Prostate gland (tissue), 2 donors: ENCODE measurements around the gene SOST.

Experiments used
- POLR2A ChIP-seq: fragments of 450-650 bp; IDR thresholded peaks from one replicate; pipeline ENCODE4 v1.6.1; 2016; ENCODE audit warnings: antibody characterized with exemption, mild to moderate bottlenecking
- POLR2AphosphoS5 ChIP-seq: sonication (generic); formaldehyde crosslinking; IDR thresholded peaks from one replicate; pipeline ENCODE4 v1.6.1; 2017; ENCODE audit warnings: antibody characterized with exemption
- TF ChIP-seq, protein P1 (sequence below), 4 experiments: fragments of 200-600 bp in 2 of 4; fragments of 450-650 bp in 2 of 4; sonication (generic) in 2 of 4; IDR thresholded peaks; 1 replicate in 3 of 4; 2 replicates in 1 of 4; pipeline ENCODE4 v1.5.1; 2016 to 2019; ENCODE audit warnings: antibody characterized with exemption in 4 of 4, mild to moderate bottlenecking in 2 of 4, moderate library complexity in 2 of 4

DNA sequence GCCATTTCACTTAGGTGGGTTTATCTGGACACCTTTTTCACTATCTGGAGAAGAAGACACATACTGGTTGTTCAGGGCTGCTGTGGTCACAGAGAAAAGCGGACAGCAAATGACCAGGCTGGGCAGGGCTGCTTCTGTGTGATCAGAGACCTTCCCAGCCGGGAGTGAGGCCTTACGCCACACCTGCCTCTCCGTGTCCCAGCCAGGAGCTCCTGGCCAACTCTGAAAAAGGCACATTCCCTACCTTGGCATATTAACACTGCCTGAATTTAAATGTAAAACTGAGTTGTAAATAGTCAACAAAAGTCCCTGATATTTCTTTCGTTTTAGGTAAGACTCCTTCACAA lies 9.1 kb upstream of the SOST start:
- TF ChIP-seq POLR2A (no peak), POLR2AphosphoS5 (no peak)
- TF ChIP-seq, protein P1, sequence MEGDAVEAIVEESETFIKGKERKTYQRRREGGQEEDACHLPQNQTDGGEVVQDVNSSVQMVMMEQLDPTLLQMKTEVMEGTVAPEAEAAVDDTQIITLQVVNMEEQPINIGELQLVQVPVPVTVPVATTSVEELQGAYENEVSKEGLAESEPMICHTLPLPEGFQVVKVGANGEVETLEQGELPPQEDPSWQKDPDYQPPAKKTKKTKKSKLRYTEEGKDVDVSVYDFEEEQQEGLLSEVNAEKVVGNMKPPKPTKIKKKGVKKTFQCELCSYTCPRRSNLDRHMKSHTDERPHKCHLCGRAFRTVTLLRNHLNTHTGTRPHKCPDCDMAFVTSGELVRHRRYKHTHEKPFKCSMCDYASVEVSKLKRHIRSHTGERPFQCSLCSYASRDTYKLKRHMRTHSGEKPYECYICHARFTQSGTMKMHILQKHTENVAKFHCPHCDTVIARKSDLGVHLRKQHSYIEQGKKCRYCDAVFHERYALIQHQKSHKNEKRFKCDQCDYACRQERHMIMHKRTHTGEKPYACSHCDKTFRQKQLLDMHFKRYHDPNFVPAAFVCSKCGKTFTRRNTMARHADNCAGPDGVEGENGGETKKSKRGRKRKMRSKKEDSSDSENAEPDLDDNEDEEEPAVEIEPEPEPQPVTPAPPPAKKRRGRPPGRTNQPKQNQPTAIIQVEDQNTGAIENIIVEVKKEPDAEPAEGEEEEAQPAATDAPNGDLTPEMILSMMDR (IDR thresholded peaks at IDR 0.05) = no peak
